Erythroblast (primary cell): ENCODE results near the gene ST6GALNAC3.

Experiments used
- GATA1 ChIP-seq: IDR thresholded peaks from 2 replicates; pipeline ENCODE4 v1.6.1; 2011; ENCODE audit warnings: low read depth, mild to moderate bottlenecking, control low read depth, low read length, moderate library complexity
- POLR2A ChIP-seq: IDR thresholded peaks from 2 replicates; pipeline ENCODE4 v1.6.1; 2011; ENCODE audit warnings: mild to moderate bottlenecking, low read length

DNA sequence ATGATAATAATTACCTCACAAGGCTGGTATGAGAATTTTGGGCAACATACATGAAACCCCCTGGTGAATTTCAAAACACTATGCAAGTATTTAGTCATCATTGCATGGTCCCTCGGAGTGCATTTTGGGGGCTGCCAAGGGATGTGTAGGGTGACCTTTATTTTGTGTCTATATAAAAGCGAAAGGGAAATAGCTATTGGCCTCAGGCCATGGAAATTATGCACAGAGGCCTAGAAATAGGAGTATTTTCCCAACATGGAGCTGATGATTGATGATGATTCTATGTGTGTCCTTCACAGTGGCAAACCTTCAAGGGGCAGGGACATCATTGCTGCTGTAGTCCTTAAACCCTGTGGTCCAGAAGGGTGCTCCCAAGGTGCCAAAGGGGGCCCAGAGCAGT, 265.5 kb downstream of the ST6GALNAC3 start:
- TF ChIP-seq POLR2A (no peak), GATA1 (no peak)
